Islet precursor cell (in vitro differentiated cells): ENCODE measurements around the gene CEP295NL.
"Not testable (repeated sequence)": the region's sequence is repeated elsewhere in the genome, so short reads cannot be mapped to it uniquely, and the experiment has no call there.

Source experiments
- DNase-seq: peaks from one replicate; pipeline ENCODE4 v3.0.0-alpha.2; 2018

The CEP295NL gene

GRCh38 chr17:78903101-78903779 is at the start of gene CEP295NL:
TSS of gene CEP295NL (minus strand) at chr17:78903201. CDS start at chr17:78901828, 1,373 bp downstream.
- peak; percentile 81 for DNase-seq

DNA sequence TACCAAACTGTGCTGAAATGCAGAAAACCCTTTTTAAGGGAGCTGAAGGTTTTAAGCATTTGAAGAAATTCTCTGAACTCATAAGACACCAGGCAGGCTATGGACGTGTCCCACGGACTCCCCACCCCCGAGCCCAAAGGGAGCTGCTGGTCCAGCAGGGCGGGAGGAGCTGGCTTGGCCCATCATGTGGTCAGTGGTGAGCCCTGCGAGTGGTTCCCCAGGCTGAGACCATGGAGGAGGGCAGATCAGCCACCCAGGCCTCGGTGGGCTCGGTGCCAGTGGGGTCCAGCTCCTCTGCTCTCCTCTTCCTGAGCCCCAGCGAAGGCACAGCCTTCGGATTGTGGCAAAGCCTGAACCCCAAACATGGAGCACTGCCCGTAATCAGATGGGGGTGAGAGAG is 49.7 kb upstream of the CEP295NL start:
- no peak for DNase-seq

DNA sequence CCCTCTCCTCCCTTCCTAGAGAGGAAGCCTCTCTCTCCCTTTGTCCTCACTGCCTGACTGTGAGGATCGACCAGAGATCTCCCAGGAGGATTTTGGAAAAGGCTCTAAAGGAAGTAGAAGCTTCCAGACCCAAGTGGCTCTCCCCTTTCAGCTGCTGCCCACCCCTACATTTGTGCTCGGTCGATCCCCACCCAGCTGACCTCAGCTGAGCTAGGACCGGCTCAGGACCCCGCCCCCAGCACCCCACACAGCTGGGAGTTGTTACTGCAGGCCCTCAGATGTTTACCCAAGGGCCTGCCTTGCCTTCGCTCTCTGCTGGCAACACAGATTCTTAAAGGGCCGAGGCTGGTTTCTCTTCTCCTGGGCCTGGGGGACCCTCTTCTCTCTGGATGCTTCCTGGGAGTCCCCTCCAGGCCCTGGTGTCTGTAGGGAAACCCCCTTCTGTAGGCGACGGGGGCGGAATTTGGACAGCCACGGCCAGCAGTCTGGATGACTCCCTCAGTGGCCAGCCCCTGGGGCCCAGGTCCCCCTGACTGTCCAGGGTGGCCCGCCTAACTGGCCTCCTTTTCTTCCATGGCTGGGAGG is 49.1 kb upstream of the CEP295NL start:
- no peak for DNase-seq

DNA sequence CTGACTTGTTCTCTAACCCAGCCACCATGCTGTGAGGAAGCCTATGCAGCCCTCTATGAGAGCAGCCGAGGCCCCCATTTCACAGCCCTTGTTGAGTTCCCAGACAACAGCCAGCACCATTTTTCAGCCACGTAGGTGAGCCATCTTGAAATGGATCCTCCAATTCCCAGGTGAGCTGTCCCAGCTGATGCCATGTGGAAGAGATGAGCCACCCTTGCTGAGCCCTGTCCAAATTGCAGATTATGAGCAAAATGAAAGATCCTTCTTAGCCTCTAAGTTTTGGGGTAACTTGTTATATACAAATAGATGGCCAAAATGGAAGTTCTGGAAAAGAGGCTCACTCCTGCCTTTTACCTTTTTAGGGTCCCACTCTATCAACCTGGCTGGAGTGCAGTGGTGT is 47.9 kb upstream of the CEP295NL start:
- DNase-seq = no peak

- no peak for DNase-seq
Measured at GRCh38 chr17:78947235-78948149, 44.5 kb upstream of the CEP295NL start.

GRCh38 chr17:78946631-78947030 is 43.6 kb upstream of the CEP295NL start:
- DNase-seq = no peak

DNA sequence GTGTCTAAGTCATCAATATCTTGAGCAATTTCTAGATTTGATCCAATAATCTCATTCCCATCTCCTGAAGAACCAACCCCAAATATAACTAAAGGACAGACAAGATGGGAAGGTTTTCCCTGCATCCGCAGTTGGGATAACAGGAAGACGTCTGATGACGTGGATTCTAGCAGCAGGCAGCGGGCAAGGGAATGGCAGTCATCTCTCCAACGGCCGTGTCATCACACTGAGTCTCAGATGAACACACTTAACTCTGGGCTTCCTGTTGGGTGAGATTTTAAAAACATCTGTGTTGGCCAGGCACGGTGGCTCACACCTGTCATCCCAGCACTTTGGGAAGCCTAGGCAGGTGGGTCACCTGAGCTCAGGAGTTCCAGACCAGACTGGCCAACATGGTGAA is 43.1 kb upstream of the CEP295NL start:
- DNase-seq = no peak

DNA sequence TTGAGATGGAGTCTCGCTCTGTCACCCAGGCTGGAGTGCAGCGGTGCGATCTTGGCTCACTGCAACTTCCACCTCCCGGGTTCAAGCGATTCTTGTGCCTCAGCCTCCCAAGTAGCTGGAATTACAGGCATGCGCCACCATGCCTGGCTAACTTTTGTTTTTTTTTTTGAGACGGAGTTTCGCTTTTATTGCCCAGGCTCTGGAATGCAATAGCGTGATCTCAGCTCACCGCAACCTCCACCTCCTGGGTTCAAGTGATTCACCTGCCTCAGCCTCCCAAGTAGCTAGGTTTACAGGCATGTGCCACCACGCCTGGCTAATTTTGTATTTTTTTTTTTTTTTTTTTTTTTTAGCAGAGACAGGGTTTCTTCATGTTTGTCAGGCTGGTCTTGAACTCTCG is 42.5 kb upstream of the CEP295NL start:
- DNase-seq = not testable (repeated sequence)

- no peak for DNase-seq
Measured at GRCh38 chr17:78944956-78945355, 42.0 kb upstream of the CEP295NL start.

GRCh38 chr17:78944026-78944425 is 41.0 kb upstream of the CEP295NL start:
- DNase-seq = no peak

DNA sequence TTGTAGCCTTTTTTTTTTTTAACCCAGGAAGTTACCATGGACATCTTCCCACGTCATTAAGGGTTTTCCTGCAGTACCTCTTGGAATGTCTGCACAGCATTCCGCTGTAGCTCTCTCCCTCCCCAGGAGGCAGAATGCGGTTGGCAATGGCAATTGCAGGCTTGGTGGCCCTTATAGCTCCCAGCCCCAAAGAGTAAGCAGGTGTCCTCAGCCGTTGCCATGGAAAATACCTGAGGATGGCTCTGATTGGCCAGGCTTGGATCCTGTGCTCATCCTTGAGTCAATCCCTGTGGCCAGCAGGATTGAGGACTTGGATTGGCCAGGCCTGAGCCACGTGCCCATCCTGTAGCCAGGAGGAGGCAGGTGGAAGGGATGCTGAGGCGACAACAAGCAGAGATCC is 37.7 kb upstream of the CEP295NL start:
- DNase-seq = peak; percentile 92

GRCh38 chr17:78940258-78940657 is 37.3 kb upstream of the CEP295NL start:
- no peak for DNase-seq

GRCh38 chr17:78939615-78940014 is 36.6 kb upstream of the CEP295NL start:
- DNase-seq = no peak

DNA sequence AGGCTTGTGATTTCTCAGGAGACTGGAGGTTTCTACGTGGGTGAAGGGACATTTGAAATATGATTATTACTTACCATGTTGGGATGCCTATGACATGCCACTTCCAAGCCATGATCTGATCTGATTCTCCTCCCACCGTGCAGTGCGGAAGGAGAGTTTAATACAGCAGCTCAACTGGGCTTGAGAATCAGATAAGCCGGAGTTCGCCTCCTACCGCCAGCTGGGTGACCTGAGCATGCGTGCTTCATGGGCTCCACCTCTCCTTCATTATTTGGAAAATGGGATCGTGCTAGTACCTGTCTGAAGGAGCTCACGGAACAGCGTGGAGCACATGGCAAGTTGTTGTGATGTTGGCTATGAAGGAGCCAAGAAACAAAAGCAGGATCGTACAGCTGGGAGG is 34.6 kb upstream of the CEP295NL start:
- DNase-seq = no peak

DNA sequence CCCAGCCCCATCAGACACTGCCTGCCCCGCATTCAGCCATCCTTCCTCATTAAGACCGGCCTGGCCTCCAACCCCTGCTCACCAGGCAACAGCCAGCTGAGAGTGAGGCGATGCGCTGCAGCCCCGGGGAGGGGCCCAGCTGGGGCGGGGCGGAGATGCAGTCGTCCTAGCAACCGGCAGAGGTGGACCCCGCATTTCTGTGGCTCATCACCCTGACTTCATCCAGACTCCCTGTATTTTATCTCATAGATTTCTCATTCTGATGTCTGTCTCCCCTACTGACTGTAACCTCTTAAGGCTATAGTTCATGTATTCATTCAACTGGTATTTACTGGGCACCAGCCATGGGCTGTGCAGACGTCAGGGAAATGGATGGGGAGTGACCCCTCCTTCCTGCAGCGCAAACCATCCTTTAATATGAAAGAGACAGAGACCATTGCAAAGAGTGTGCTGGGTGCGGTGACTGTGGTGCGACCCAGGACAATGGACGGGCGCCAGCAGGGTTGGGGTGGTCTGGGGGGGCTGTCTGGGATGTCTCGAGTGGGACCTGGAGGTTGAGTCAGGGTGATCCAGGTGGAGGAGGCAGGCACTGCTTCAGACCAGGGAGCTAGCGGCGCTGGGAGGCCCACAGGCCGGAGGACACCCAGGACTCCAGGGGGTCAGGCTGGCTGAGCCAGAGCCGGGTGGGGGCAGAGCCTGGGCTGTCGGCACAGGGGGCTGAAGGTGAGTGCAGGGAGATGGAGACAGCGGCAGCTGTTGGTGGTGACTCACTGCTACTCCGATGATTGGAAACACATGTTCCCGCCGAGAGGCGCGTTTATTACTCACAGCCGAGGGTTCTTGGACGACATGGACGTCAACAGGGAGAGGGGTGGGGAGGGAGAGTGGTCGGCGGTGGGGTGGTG is 32.7 kb upstream of the CEP295NL start:
- DNase-seq = peak; percentile 91

DNA sequence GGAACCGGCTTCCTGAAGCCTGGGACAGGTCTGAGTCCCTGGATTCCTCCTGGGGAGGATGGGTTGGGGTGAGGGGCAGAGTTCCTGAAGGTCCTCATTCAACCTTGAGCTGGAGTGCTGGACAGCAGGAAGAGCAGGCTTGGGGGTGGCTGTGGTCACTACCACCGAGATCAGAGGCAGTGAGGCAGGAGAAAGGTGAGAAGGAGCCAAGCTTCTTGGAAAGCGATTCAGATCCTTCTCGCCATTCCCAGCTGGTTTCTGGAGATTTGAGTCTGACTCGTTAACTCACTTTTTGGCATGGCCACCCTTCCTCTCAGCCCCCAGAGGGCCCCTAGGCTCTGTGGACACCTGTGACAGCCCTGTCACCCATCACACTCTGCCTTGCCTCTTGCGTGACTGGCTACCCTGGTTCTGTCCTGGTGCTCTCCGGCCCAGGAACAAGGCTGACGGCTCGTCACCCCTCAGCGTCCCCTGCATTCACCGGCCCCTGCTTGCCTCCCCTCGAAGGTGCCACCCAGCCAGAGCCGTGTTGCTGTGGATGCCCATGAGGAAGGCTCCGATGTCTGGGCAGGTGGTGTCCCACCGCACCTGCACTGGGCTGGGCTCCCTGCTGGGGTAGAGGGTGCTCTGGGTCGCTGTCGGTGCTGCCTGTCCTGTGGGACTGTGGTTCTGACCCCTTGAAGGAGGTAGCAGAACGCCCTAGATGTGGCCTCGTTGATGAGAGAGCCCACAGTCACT is 31.8 kb upstream of the CEP295NL start:
- DNase-seq = no peak

DNA sequence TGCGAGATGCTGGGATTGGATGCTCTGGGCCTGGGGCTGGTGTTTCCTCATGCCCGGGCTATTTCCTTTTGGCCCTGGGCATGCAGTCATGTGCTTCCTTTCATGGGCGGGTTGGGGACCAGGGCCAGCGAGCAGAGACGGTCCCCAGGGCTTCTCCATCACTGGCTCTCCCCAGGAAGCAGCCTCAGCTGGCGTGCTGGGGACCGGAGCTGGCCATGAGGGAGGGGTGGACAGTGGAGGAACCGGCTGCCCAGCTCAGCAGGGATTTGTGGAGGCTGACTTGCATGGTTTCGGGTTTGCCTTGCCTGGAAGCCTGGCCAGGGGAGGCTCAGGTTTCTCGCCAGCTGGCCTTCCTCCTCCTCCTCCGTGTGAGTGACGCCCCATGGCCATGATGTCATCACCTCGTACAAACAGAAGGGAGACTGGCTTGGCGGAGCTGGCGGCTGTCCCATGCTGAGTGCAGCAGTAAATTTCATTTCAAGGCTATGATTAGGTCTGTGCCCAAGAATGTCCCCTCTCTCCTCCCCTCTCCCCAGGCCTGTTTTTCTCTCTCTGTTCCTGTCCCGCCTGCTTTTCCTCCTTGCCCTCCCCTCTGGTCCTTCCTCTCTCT is 31.1 kb upstream of the CEP295NL start:
- peak; percentile 97 for DNase-seq

DNA sequence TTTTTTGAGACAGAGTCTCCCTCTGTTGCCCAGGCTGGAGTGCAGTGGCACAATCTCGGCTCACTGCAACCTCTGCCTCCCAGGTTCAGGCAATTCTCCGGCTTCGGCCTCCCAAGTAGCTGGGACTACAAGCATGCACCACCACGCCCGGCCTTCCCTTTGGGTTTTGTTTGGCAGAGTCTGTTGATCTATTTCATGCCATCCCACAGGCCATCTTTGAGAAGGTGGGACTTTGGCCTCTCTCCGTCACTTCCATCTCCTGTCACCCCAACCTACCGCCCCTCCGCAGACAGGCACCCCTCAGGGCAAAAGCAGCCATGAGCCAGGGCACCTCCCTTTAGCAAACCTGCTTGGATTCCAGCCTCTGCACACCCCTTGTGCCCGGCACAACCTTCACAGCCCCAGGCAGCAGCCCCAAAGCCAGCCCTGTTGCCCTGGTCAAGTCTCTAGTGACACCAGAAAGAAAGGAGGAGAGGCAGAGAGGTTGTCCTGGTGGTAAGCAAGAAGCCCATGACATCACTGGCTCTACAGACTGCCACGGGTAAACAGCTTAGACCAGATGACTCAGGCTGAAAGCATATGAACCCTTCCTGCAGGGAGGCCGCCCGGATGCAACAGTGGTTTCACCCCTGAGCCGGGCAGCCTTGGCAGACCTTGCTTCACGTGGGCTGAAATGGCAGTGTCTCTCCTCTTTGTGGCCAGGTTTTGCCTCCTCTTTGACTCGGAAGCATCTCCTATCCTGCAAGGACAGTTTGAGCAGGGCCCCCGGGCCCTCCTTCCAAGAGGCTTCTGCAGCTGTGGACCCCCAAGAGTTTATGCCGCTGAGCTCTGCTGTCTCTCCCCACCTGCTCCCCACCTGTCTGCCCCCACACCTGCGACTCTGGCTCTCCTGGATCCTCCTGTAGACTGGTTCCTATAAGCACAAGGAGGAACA is 30.3 kb upstream of the CEP295NL start:
- peak; percentile 97 for DNase-seq

- DNase-seq = no peak
Measured at GRCh38 chr17:78929908-78930775, 27.1 kb upstream of the CEP295NL start.
